ENCODE results near the gene DNAI4. TPM values are rescaled to one million over a fixed set of nuclear protein-coding genes. Genes with fewer than 3 reads are reported as not detected.

Gene DNAI4
- total and polyA plus RNA-seq, 11 donors = 0.72 to 18.9 (median 8.8) TPM

- Histone ChIP-seq H3K4me3 (no peak overlapping the region), H3K27ac (no peak overlapping the region), H3K27me3 (no peaks in the 10 kb centered on the region), H3K4me1 (peaks cover 0 to 2% (median 0%) of the 10 kb centered on the region in 12 donors), H3K36me3 (peaks cover 0 to 100% (median 90%) of the 10 kb centered on the region in 9 donors), H3K9me3 (no peaks in the 10 kb centered on the region)
- TF ChIP-seq POLR2A (IDR thresholded peaks at IDR 0.05) (no peak), CTCF (IDR thresholded peaks at IDR 0.05) (no peak)
- 82 to 90% (median 88%) methylated on average over 4 of the region's 4 CpGs for WGBS, 4 donors
- ATAC-seq = no peak
- intact Hi-C loops (cut with DNase I) = no loop called here
- no peak for DNase-seq
Measured at GRCh38 chr1:66954208-66954607, 29.6 kb upstream of the DNAI4 start.

GRCh38 chr1:66951513-66951912 is 26.9 kb upstream of the DNAI4 start:
- intact Hi-C loops (cut with DNase I) = no loop called here
- Histone ChIP-seq H3K27me3 (no peaks in the 10 kb centered on the region), H3K36me3 (peaks cover 0 to 100% (median 91%) of the 10 kb centered on the region in 9 donors), H3K9me3 (no peaks in the 10 kb centered on the region), H3K4me3 (no peak overlapping the region), H3K4me1 (peaks cover 0 to 9% (median 4%) of the 10 kb centered on the region in 12 donors), H3K27ac (no peak overlapping the region)
- ATAC-seq (no peak), DNase-seq (no peak)
- 93 to 95% (median 94%) methylated on average over 6 of the region's 6 CpGs for WGBS, 4 donors
- no peak for TF ChIP-seq CTCF (IDR thresholded peaks at IDR 0.05)
- no peak for TF ChIP-seq POLR2A (IDR thresholded peaks at IDR 0.05)

- DNase-seq = no peak
- 70 to 87% (median 81%) methylated on average over 1 of the region's 1 CpG for WGBS, 4 donors
- H3K27me3 ChIP-seq = no peaks in the 10 kb centered on the region
- H3K9me3 ChIP-seq = no peaks in the 10 kb centered on the region
- peaks cover 0 to 79% (median 73%) of the 10 kb centered on the region in 9 donors for H3K36me3 ChIP-seq
- H3K4me3 ChIP-seq = no peak overlapping the region
- peaks cover 0 to 37% (median 14%) of the 10 kb centered on the region in 12 donors for H3K4me1 ChIP-seq
- H3K27ac ChIP-seq = no peak overlapping the region
- ATAC-seq = no peak
- TF ChIP-seq POLR2A (IDR thresholded peaks at IDR 0.05) (no peak), CTCF (IDR thresholded peaks at IDR 0.05) (no peak)
- intact Hi-C loops (cut with DNase I) = loop anchor here in 1 of 10 donors (10.0 kb wide), 1 partner anchor 182 kb away; no protein-coding TSS in a partner anchor
Measured at GRCh38 chr1:66947267-66947666, 22.6 kb upstream of the DNAI4 start.

- intact Hi-C loops (cut with DNase I) = loop anchor here in 1 of 10 donors (10.0 kb wide), 1 partner anchor 181 kb away; no protein-coding TSS in a partner anchor
- H3K9me3 ChIP-seq = no peaks in the 10 kb centered on the region
- TF ChIP-seq CTCF (IDR thresholded peaks at IDR 0.05) (no peak), POLR2A (IDR thresholded peaks at IDR 0.05) (no peak)
- H3K4me3 ChIP-seq = no peak overlapping the region
- no peaks in the 10 kb centered on the region for H3K27me3 ChIP-seq
- no peak for DNase-seq
- H3K4me1 ChIP-seq = peaks cover 0 to 42% (median 16%) of the 10 kb centered on the region in 12 donors
- peaks cover 0 to 73% (median 68%) of the 10 kb centered on the region in 9 donors for H3K36me3 ChIP-seq
- ATAC-seq = no peak
- H3K27ac ChIP-seq = no peak overlapping the region
- 92 to 98% (median 95%) methylated on average over 3 of the region's 3 CpGs for WGBS, 4 donors
Measured at GRCh38 chr1:66945316-66945715, 20.7 kb upstream of the DNAI4 start.
